Measurements from ENCODE around the gene SIPA1. TPM values are rescaled to one million over a fixed set of nuclear protein-coding genes. Genes with fewer than 3 reads are reported as not detected.
A peak's percentile ranks its signal among the peaks of the same experiment; 100 is the strongest.

Gene SIPA1
- total and polyA plus RNA-seq, 2 of the 13 experiments (the other 11 are each of a cell fraction or from before 2014, with no cell fraction given) = 5.8 to 7.7 TPM

DNA sequence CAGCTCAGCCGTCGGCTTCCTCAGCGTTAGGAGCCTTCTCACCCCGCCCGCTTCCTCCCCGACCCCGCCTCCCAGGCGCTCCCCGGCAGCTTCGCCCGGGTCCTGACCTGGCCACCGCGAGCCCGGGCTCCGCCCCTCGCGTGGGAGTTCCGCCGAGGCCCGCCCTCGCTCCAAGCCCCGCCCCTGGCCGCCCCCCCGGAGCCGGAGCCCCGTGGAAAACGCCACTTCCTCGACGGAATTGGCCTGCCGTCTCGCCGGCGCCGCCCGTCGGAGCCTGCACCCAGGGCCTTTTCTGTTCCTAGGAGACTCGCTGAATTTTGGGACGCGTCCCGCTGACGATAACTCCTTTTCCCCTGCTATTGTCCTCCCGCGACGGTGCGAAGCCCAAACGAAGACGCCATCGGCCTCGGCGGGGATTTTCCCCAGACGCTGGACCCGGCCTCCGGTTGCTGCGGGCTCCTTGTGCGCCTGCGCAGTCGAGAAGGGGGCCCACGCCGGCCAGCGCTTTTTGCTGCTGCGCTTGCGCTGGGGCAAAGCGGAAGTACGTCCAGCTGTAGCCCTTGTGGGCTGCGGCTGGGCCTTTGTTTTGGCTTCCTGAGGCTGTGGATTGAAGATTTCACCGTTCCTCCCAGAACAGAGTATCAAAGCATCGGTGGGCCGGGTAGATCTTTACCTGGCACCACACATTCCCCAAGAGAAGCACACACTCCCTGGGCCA lies 14.8 kb downstream of the SIPA1 start (continued):
- TF ChIP-seq ZSCAN9 (CRISPR knock-in tag; IDR thresholded peaks at IDR 0.05; ENCODE audit: borderline replicate concordance) = no peak
- TF ChIP-seq NR2C2 (CRISPR knock-in tag; IDR thresholded peaks at IDR 0.05; ENCODE audit: borderline replicate concordance) = peak; percentile 67
- TF ChIP-seq, protein P1, sequence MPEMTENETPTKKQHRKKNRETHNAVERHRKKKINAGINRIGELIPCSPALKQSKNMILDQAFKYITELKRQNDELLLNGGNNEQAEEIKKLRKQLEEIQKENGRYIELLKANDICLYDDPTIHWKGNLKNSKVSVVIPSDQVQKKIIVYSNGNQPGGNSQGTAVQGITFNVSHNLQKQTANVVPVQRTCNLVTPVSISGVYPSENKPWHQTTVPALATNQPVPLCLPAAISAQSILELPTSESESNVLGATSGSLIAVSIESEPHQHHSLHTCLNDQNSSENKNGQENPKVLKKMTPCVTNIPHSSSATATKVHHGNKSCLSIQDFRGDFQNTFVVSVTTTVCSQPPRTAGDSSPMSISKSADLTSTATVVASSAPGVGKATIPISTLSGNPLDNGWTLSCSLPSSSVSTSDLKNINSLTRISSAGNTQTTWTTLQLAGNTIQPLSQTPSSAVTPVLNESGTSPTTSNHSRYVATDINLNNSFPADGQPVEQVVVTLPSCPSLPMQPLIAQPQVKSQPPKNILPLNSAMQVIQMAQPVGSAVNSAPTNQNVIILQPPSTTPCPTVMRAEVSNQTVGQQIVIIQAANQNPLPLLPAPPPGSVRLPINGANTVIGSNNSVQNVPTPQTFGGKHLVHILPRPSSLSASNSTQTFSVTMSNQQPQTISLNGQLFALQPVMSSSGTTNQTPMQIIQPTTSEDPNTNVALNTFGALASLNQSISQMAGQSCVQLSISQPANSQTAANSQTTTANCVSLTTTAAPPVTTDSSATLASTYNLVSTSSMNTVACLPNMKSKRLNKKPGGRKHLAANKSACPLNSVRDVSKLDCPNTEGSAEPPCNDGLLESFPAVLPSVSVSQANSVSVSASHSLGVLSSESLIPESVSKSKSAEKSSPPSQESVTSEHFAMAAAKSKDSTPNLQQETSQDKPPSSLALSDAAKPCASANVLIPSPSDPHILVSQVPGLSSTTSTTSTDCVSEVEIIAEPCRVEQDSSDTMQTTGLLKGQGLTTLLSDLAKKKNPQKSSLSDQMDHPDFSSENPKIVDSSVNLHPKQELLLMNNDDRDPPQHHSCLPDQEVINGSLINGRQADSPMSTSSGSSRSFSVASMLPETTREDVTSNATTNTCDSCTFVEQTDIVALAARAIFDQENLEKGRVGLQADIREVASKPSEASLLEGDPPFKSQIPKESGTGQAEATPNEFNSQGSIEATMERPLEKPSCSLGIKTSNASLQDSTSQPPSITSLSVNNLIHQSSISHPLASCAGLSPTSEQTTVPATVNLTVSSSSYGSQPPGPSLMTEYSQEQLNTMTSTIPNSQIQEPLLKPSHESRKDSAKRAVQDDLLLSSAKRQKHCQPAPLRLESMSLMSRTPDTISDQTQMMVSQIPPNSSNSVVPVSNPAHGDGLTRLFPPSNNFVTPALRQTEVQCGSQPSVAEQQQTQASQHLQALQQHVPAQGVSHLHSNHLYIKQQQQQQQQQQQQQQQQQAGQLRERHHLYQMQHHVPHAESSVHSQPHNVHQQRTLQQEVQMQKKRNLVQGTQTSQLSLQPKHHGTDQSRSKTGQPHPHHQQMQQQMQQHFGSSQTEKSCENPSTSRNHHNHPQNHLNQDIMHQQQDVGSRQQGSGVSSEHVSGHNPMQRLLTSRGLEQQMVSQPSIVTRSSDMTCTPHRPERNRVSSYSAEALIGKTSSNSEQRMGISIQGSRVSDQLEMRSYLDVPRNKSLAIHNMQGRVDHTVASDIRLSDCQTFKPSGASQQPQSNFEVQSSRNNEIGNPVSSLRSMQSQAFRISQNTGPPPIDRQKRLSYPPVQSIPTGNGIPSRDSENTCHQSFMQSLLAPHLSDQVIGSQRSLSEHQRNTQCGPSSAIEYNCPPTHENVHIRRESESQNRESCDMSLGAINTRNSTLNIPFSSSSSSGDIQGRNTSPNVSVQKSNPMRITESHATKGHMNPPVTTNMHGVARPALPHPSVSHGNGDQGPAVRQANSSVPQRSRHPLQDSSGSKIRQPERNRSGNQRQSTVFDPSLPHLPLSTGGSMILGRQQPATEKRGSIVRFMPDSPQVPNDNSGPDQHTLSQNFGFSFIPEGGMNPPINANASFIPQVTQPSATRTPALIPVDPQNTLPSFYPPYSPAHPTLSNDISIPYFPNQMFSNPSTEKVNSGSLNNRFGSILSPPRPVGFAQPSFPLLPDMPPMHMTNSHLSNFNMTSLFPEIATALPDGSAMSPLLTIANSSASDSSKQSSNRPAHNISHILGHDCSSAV (CRISPR knock-in tag; IDR thresholded peaks at IDR 0.05; ENCODE audit: borderline replicate concordance) = no peak
- TF ChIP-seq HMGA1 (CRISPR knock-in tag; conservative IDR thresholded peaks at IDR 0.05) = no peak
- TF ChIP-seq, protein P2, sequence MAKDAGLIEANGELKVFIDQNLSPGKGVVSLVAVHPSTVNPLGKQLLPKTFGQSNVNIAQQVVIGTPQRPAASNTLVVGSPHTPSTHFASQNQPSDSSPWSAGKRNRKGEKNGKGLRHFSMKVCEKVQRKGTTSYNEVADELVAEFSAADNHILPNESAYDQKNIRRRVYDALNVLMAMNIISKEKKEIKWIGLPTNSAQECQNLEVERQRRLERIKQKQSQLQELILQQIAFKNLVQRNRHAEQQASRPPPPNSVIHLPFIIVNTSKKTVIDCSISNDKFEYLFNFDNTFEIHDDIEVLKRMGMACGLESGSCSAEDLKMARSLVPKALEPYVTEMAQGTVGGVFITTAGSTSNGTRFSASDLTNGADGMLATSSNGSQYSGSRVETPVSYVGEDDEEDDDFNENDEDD (CRISPR knock-in tag; IDR thresholded peaks at IDR 0.05; ENCODE audit: borderline replicate concordance) = 0 out of 2 replicates have a peak, but pooled peaks have one; percentile 53
- peak; percentile 63 for TF ChIP-seq GATAD1 (CRISPR knock-in tag; IDR thresholded peaks at IDR 0.05)
- TF ChIP-seq JUND (CRISPR knock-in tag; IDR thresholded peaks at IDR 0.05) = no peak
- no peak for TF ChIP-seq ZNF207 (IDR thresholded peaks at IDR 0.05; ENCODE audit: borderline replicate concordance)
- no peak for TF ChIP-seq KDM1A (CRISPR knock-in tag; IDR thresholded peaks at IDR 0.05)
- TF ChIP-seq, protein P3, sequence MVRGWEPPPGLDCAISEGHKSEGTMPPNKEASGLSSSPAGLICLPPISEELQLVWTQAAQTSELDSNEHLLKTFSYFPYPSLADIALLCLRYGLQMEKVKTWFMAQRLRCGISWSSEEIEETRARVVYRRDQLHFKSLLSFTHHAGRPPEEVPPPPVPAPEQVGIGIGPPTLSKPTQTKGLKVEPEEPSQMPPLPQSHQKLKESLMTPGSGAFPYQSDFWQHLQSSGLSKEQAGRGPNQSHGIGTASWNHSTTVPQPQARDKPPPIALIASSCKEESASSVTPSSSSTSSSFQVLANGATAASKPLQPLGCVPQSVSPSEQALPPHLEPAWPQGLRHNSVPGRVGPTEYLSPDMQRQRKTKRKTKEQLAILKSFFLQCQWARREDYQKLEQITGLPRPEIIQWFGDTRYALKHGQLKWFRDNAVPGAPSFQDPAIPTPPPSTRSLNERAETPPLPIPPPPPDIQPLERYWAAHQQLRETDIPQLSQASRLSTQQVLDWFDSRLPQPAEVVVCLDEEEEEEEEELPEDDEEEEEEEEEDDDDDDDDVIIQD (CRISPR knock-in tag; IDR thresholded peaks at IDR 0.05; ENCODE audit: low read depth) = no peak
- no peak for TF ChIP-seq ZNF567 (CRISPR knock-in tag; IDR thresholded peaks at IDR 0.05; ENCODE audit: borderline replicate concordance)
- TF ChIP-seq PHF21A (CRISPR knock-in tag; IDR thresholded peaks at IDR 0.05) = peak; percentile 62; the same call in 1 of the 2 replicates
- TF ChIP-seq, protein P4, sequence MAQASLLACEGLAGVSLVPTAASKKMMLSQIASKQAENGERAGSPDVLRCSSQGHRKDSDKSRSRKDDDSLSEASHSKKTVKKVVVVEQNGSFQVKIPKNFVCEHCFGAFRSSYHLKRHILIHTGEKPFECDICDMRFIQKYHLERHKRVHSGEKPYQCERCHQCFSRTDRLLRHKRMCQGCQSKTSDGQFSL (CRISPR knock-in tag; IDR thresholded peaks at IDR 0.05) = no peak
- TF ChIP-seq, protein P5, sequence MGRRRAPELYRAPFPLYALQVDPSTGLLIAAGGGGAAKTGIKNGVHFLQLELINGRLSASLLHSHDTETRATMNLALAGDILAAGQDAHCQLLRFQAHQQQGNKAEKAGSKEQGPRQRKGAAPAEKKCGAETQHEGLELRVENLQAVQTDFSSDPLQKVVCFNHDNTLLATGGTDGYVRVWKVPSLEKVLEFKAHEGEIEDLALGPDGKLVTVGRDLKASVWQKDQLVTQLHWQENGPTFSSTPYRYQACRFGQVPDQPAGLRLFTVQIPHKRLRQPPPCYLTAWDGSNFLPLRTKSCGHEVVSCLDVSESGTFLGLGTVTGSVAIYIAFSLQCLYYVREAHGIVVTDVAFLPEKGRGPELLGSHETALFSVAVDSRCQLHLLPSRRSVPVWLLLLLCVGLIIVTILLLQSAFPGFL (CRISPR knock-in tag; IDR thresholded peaks at IDR 0.05) = peak; percentile 54; the same call in 1 of the 2 replicates
- TF ChIP-seq EHMT2 (IDR thresholded peaks at IDR 0.05; ENCODE audit: borderline replicate concordance, low read depth, low read length) = no peak
